ENCODE measurements around the gene EVX2. TPM values are rescaled to one million over a fixed set of nuclear protein-coding genes. Genes with fewer than 3 reads are reported as not detected.

The EVX2 gene
- total and polyA plus RNA-seq, 2 donors: not detected

- Histone ChIP-seq H3K4me3 (ENCODE audit: low read length in 2 of 2) (no peak overlapping the region), H3K4me1 (ENCODE audit: control insufficient read depth in 2 of 2, insufficient read depth in 2 of 2, low read length in 2 of 2) (peaks cover 2 to 16% of the 10 kb centered on the region in 2 donors), H3K27me3 (ENCODE audit: control insufficient read depth in 2 of 2, insufficient read depth in 1 of 2, low read length in 1 of 2) (peaks cover 84 to 100% of the 10 kb centered on the region in 2 donors), H3K27ac (ENCODE audit: low read depth in 1 of 2, low read length in 1 of 2) (no peak overlapping the region), H3K36me3 (ENCODE audit: control insufficient read depth in 2 of 2, insufficient read depth in 2 of 2, low read length in 1 of 2) (no peaks in the 10 kb centered on the region), H3K9me3 (ENCODE audit: control insufficient read depth in 2 of 2, insufficient read depth in 1 of 2, low read length in 1 of 2) (peaks cover 1 to 15% of the 10 kb centered on the region in 2 donors)
- no peak for DNase-seq (ENCODE audit: low read depth in 6 of 9, low spot score in 9 of 9)
- WGBS: 10% methylated on average over 30 of the region's 30 CpGs
These were observed 15.5 kb upstream of the EVX2 start for GRCh38 chr2:176099159-176099727.

- H3K27ac ChIP-seq (ENCODE audit: low read depth in 1 of 2, low read length in 1 of 2): no peak overlapping the region
- no peak overlapping the region for H3K4me3 ChIP-seq (ENCODE audit: low read length in 2 of 2)
- 8% methylated on average over 35 of the region's 35 CpGs for WGBS
- H3K27me3 ChIP-seq (ENCODE audit: control insufficient read depth in 2 of 2, insufficient read depth in 1 of 2, low read length in 1 of 2): peaks cover 83 to 100% of the 10 kb centered on the region in 2 donors
- DNase-seq (ENCODE audit: low read depth in 6 of 9, low spot score in 9 of 9): no peak
- H3K36me3 ChIP-seq (ENCODE audit: control insufficient read depth in 2 of 2, insufficient read depth in 2 of 2, low read length in 1 of 2): no peaks in the 10 kb centered on the region
- H3K4me1 ChIP-seq (ENCODE audit: control insufficient read depth in 2 of 2, insufficient read depth in 2 of 2, low read length in 2 of 2): peaks cover 2 to 16% of the 10 kb centered on the region in 2 donors
- peaks cover 1 to 15% of the 10 kb centered on the region in 2 donors for H3K9me3 ChIP-seq (ENCODE audit: control insufficient read depth in 2 of 2, insufficient read depth in 1 of 2, low read length in 1 of 2)
These were observed 14.8 kb upstream of the EVX2 start for GRCh38 chr2:176098366-176099158.

- H3K36me3 ChIP-seq (ENCODE audit: control insufficient read depth in 2 of 2, insufficient read depth in 2 of 2, low read length in 1 of 2): no peaks in the 10 kb centered on the region
- H3K9me3 ChIP-seq (ENCODE audit: control insufficient read depth in 2 of 2, insufficient read depth in 1 of 2, low read length in 1 of 2): peaks cover 1 to 15% of the 10 kb centered on the region in 2 donors
- H3K27ac ChIP-seq (ENCODE audit: low read depth in 1 of 2, low read length in 1 of 2): no peak overlapping the region
- no peak for DNase-seq (ENCODE audit: low read depth in 6 of 9, low spot score in 9 of 9)
- H3K4me3 ChIP-seq (ENCODE audit: low read length in 2 of 2): no peak overlapping the region
- WGBS: 4% methylated on average over 18 of the region's 18 CpGs
- peaks cover 2 to 20% of the 10 kb centered on the region in 2 donors for H3K4me1 ChIP-seq (ENCODE audit: control insufficient read depth in 2 of 2, insufficient read depth in 2 of 2, low read length in 2 of 2)
- peaks cover 84 to 100% of the 10 kb centered on the region in 2 donors for H3K27me3 ChIP-seq (ENCODE audit: control insufficient read depth in 2 of 2, insufficient read depth in 1 of 2, low read length in 1 of 2)
These were observed 14.1 kb upstream of the EVX2 start for GRCh38 chr2:176097820-176098365.

- H3K4me3 ChIP-seq (ENCODE audit: low read length in 2 of 2): peak overlapping the region; percentile 7 to 43
- H3K36me3 ChIP-seq (ENCODE audit: control insufficient read depth in 2 of 2, insufficient read depth in 2 of 2, low read length in 1 of 2): no peaks in the 10 kb centered on the region
- peaks cover 2 to 20% of the 10 kb centered on the region in 2 donors for H3K4me1 ChIP-seq (ENCODE audit: control insufficient read depth in 2 of 2, insufficient read depth in 2 of 2, low read length in 2 of 2)
- no peak overlapping the region for H3K27ac ChIP-seq (ENCODE audit: low read depth in 1 of 2, low read length in 1 of 2)
- H3K27me3 ChIP-seq (ENCODE audit: control insufficient read depth in 2 of 2, insufficient read depth in 1 of 2, low read length in 1 of 2): peaks cover 84 to 100% of the 10 kb centered on the region in 2 donors
- 1% methylated on average over 45 of the region's 45 CpGs for WGBS
- DNase-seq (ENCODE audit: low read depth in 6 of 9, low spot score in 9 of 9): peak in 4 of 9 donors; percentile 37 to 69 (median 50)
- H3K9me3 ChIP-seq (ENCODE audit: control insufficient read depth in 2 of 2, insufficient read depth in 1 of 2, low read length in 1 of 2): peaks cover 1 to 15% of the 10 kb centered on the region in 2 donors
These were observed 13.4 kb upstream of the EVX2 start for GRCh38 chr2:176096986-176097819.

GRCh38 chr2:176096243-176096985, 12.7 kb upstream of the EVX2 start:
- peak overlapping the region; percentile 7 to 43 for H3K4me3 ChIP-seq (ENCODE audit: low read length in 2 of 2)
- DNase-seq (ENCODE audit: low read depth in 6 of 9, low spot score in 9 of 9): peak in 1 of 9 donors; percentile 36

GRCh38 chr2:176095421-176095820, 11.7 kb upstream of the EVX2 start:
- Histone ChIP-seq H3K27ac (ENCODE audit: low read depth in 1 of 2, low read length in 1 of 2) (no peak overlapping the region), H3K9me3 (ENCODE audit: control insufficient read depth in 2 of 2, insufficient read depth in 1 of 2, low read length in 1 of 2) (peaks cover 1 to 11% of the 10 kb centered on the region in 2 donors), H3K36me3 (ENCODE audit: control insufficient read depth in 2 of 2, insufficient read depth in 2 of 2, low read length in 1 of 2) (no peaks in the 10 kb centered on the region), H3K27me3 (ENCODE audit: control insufficient read depth in 2 of 2, insufficient read depth in 1 of 2, low read length in 1 of 2) (peaks cover 87 to 100% of the 10 kb centered on the region in 2 donors), H3K4me1 (ENCODE audit: control insufficient read depth in 2 of 2, insufficient read depth in 2 of 2, low read length in 2 of 2) (peaks cover 2 to 20% of the 10 kb centered on the region in 2 donors), H3K4me3 (ENCODE audit: low read length in 2 of 2) (no peak overlapping the region)
- no peak for DNase-seq (ENCODE audit: low read depth in 6 of 9, low spot score in 9 of 9)
- WGBS: 18% methylated on average over 5 of the region's 5 CpGs

More at GRCh38 chr2:176096243-176096985, 12.7 kb upstream of the EVX2 start:
- Histone ChIP-seq H3K27me3 (ENCODE audit: control insufficient read depth in 2 of 2, insufficient read depth in 1 of 2, low read length in 1 of 2) (peaks cover 84 to 100% of the 10 kb centered on the region in 2 donors), H3K36me3 (ENCODE audit: control insufficient read depth in 2 of 2, insufficient read depth in 2 of 2, low read length in 1 of 2) (no peaks in the 10 kb centered on the region), H3K4me1 (ENCODE audit: control insufficient read depth in 2 of 2, insufficient read depth in 2 of 2, low read length in 2 of 2) (peaks cover 2 to 20% of the 10 kb centered on the region in 2 donors), H3K27ac (ENCODE audit: low read depth in 1 of 2, low read length in 1 of 2) (no peak overlapping the region), H3K9me3 (ENCODE audit: control insufficient read depth in 2 of 2, insufficient read depth in 1 of 2, low read length in 1 of 2) (peaks cover 1 to 15% of the 10 kb centered on the region in 2 donors)
- WGBS: 5% methylated on average over 16 of the region's 16 CpGs

- Histone ChIP-seq H3K27me3 (ENCODE audit: control insufficient read depth in 2 of 2, insufficient read depth in 1 of 2, low read length in 1 of 2) (peaks cover 87 to 100% of the 10 kb centered on the region in 2 donors), H3K4me1 (ENCODE audit: control insufficient read depth in 2 of 2, insufficient read depth in 2 of 2, low read length in 2 of 2) (peaks cover 2 to 20% of the 10 kb centered on the region in 2 donors), H3K4me3 (ENCODE audit: low read length in 2 of 2) (no peak overlapping the region), H3K27ac (ENCODE audit: low read depth in 1 of 2, low read length in 1 of 2) (no peak overlapping the region), H3K9me3 (ENCODE audit: control insufficient read depth in 2 of 2, insufficient read depth in 1 of 2, low read length in 1 of 2) (peaks cover 0 to 6% of the 10 kb centered on the region in 2 donors), H3K36me3 (ENCODE audit: control insufficient read depth in 2 of 2, insufficient read depth in 2 of 2, low read length in 1 of 2) (no peaks in the 10 kb centered on the region)
- 8% methylated on average over 12 of the region's 12 CpGs for WGBS
- no peak for DNase-seq (ENCODE audit: low read depth in 6 of 9, low spot score in 9 of 9)
These were observed 10.6 kb upstream of the EVX2 start for GRCh38 chr2:176094349-176094748.

- H3K9me3 ChIP-seq (ENCODE audit: control insufficient read depth in 2 of 2, insufficient read depth in 1 of 2, low read length in 1 of 2): peaks cover 0 to 6% of the 10 kb centered on the region in 2 donors
- no peak overlapping the region for H3K27ac ChIP-seq (ENCODE audit: low read depth in 1 of 2, low read length in 1 of 2)
- H3K4me3 ChIP-seq (ENCODE audit: low read length in 2 of 2): no peak overlapping the region
- no peak for DNase-seq (ENCODE audit: low read depth in 6 of 9, low spot score in 9 of 9)
- peaks cover 88 to 100% of the 10 kb centered on the region in 2 donors for H3K27me3 ChIP-seq (ENCODE audit: control insufficient read depth in 2 of 2, insufficient read depth in 1 of 2, low read length in 1 of 2)
- H3K36me3 ChIP-seq (ENCODE audit: control insufficient read depth in 2 of 2, insufficient read depth in 2 of 2, low read length in 1 of 2): no peaks in the 10 kb centered on the region
- H3K4me1 ChIP-seq (ENCODE audit: control insufficient read depth in 2 of 2, insufficient read depth in 2 of 2, low read length in 2 of 2): peaks cover 2 to 20% of the 10 kb centered on the region in 2 donors
- 8% methylated on average over 8 of the region's 8 CpGs for whole genome bisulfite sequencing
These were observed 10.1 kb upstream of the EVX2 start for GRCh38 chr2:176093898-176094249.
